Raji (cell line): Measurements from ENCODE around the gene AMPD3.

ENCODE experiments used
- POLR2A ChIP-seq: IDR thresholded peaks from 2 replicates; pipeline ENCODE4 v1.6.1; 2011; ENCODE audit warnings: low read depth, low read length, control low read depth; ENCODE audit not compliant: insufficient read depth

Gene AMPD3

GRCh38 chr11:10426475-10426874, 28.6 kb upstream of the AMPD3 start:
- no peak for TF ChIP-seq POLR2A

- no peak for TF ChIP-seq POLR2A
These were observed 26.6 kb upstream of the AMPD3 start for GRCh38 chr11:10428453-10428852.

GRCh38 chr11:10429526-10429925, 25.5 kb upstream of the AMPD3 start:
- TF ChIP-seq POLR2A = no peak

DNA sequence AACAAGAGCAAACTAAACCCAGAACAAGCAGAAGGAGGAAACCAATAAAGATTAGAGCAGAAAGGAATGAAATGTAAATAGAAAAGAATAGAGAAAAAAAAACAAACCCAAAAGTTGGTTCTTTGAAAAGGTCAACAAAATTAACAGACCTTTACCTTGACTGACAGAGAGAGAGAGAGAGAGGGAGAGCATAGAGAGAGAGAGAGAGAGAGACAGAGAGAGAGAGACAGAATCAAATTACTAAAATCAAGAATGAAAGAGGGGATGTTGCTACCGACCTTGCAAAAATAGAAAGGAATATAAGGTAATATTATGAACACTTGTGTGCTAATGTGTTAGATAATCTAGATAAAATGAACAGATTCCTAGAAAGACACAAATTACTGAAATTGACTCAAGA, 22.6 kb upstream of the AMPD3 start:
- no peak for TF ChIP-seq POLR2A

DNA sequence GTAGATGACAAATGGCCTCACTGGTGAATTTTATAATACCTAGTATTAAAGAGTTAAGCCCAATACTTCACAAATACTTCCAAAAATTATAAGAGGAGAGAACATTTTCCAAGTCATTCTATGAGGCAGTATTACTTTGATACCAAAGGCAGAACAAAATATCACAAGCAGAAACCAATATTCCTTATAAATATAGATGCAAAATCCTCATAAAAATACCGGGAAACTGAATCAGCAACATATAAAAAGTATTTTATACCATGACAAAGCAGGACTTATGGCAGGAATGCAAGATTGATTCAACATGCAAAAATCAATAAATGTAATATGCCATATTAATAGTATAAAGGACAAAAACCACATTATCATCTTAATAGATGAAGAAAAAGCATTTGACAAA, 22.1 kb upstream of the AMPD3 start:
- no peak for TF ChIP-seq POLR2A

GRCh38 chr11:10436224-10436623, 18.8 kb upstream of the AMPD3 start:
- no peak for TF ChIP-seq POLR2A

DNA sequence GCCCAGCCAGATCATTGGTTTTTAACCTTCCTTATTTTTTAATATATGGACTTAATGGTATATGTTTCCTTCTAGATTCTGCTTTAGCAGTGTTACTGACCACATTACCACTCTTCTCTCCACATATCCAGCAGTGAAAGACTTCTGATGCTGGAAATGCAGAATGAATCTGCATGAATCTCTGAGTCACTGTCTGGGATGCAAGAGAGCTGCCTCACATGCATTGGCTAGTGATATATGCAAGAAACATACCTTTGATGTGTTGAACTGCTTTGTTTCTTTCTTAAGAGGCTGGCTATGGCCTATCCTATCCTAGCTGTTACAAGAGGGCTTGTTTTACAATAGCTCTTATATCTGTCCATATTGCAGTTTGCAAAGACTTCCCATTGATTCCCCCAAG, 16.6 kb upstream of the AMPD3 start:
- TF ChIP-seq POLR2A = no peak

DNA sequence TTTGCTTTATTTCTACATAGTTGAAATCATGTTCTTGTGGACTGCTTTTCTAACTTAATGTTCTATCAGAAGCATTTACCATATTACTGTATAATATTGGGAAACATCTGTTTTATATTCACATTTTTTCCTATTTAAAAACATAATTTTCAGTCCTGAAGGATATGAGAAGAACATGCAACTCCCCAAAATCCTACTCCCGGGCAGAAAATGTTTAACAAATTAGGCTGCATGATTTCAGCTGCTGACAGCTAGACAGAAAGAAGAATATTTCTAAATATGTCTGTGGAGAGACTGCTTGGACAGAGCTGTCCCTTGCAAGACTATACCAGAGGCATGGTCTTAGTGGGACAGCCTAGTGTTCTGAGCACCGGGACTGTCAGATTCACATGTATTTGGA, 15.7 kb upstream of the AMPD3 start:
- no peak for TF ChIP-seq POLR2A

DNA sequence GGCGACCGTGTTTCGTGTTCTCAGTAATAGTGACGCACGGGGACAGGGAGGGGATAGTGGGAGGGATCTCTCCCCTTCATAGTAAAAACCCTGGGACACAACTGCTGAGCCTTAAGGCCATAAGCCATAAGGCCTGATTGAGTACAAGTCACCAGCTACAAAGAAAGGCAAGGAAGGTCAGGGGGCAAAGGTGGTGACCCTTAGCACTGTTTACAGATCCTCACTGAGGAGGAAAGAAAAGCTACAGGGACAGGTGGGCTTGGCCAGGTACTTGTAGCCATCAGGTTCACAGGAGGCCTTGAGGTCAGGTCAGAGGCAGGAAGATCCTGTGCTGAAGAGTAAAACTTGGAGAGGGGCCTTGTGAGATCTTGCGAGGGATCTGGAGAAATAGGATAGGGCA, 15.1 kb upstream of the AMPD3 start:
- TF ChIP-seq POLR2A = no peak

- no peak for TF ChIP-seq POLR2A
These were observed 14.7 kb upstream of the AMPD3 start for GRCh38 chr11:10440401-10440800.

- TF ChIP-seq POLR2A = no peak
These were observed 14.0 kb upstream of the AMPD3 start for GRCh38 chr11:10441091-10441490.

DNA sequence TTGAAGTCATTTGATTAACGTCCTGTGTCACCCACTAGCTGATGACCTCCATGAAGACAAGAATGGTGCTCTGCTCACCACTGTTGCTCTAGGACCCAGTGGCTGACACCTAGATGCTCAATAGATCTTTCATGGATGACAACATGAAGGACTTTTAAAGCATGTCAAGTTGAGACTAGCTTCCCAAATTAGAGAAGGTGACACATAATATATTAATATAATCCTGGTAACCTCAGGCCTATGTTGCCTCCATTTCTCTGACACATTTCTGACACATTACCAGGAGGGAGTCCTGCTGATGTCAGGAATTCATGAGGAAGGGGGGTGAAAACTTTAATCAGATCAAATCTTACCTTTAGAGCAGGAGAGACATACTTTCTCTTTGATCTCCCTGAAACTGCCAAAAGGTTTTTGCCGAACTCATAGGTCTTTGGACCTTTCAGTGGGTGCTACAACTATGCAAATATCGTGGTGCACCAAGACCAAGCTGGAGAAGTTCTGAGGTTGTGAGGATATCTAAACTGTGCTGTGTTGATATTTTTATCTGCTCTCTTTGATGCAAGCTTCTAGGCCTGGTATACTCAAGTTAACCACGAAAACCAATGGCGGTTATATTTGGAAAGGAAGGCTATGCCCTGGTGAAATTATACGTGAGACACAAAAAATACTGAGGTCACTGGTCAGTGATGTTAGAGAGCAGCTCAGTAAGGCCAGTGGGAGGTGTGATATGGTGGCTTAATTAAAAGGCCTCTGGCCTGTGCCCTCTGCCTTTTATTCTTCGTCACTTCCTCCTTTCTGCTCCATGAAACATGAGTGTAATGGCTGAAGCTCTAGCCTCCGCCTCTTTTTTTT, 13.2 kb upstream of the AMPD3 start:
- TF ChIP-seq POLR2A = no peak

DNA sequence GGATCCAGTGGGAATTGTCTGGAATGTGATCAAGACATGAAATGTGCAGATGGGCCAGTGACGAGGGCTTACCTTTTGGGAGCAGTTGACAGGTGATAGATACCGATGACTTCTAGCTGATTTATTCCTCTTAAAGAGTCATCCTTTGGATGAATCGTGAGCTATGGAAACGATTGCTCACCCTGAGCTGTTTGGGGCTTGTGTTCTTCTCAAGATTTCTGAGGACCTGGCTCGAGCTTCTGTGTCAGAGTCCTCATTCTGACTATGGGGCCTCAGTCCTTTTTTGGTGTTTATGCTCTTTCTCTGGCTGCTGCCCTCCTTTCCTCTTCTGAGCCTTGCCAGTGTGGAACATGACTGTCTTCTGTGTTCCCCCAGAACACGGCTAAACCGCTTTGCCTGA, 11.9 kb upstream of the AMPD3 start:
- no peak for TF ChIP-seq POLR2A

- no peak for TF ChIP-seq POLR2A
These were observed 11.3 kb upstream of the AMPD3 start for GRCh38 chr11:10443721-10444235.

GRCh38 chr11:10444725-10445315, 10.2 kb upstream of the AMPD3 start:
- no peak for TF ChIP-seq POLR2A

GRCh38 chr11:10447445-10447844, 7.6 kb upstream of the AMPD3 start:
- no peak for TF ChIP-seq POLR2A

GRCh38 chr11:10450462-10451425, 4.3 kb upstream of the AMPD3 start:
- no peak for TF ChIP-seq POLR2A
